GM12892 (cell line): ENCODE data around the gene CLDN7. TPM values are rescaled to one million over a fixed set of nuclear protein-coding genes. Genes with fewer than 3 reads are reported as not detected.

ENCODE experiments used
- DNase-seq: peaks from one replicate; pipeline ENCODE4 v3.0.0; 2011; ENCODE audit not compliant: insufficient read length
- FAIRE-seq: peaks from 2 replicates; lab custom pipeline; 2011; peaks lifted over from hg19 to GRCh38; lab: Jason Lieb, UNC
- POLR2A ChIP-seq: IDR thresholded peaks from 2 replicates; pipeline ENCODE4 v1.6.1; 2011; ENCODE audit warnings: low read depth, low read length, control low read depth
- POLR2AphosphoS5 ChIP-seq: IDR thresholded peaks from 2 replicates; pipeline ENCODE4 v1.6.1; 2011; ENCODE audit warnings: low read depth, low read length, control low read depth
- TAF1 ChIP-seq: IDR thresholded peaks from 2 replicates; pipeline ENCODE4 v1.6.1; 2011; ENCODE audit warnings: low read depth, mild to moderate bottlenecking, control low read depth, low read length, borderline replicate concordance
- polyA plus RNA-seq: library from polyadenylated mRNA; unstranded; fragments of >200 nt; gene quantifications from one replicate; pipeline ENCODE4 v1.2.1, GENCODE V29; 2012; ENCODE audit warnings: missing spikeins, inconsistent platforms; ENCODE audit not compliant: missing spikeins

The CLDN7 gene, protein sequence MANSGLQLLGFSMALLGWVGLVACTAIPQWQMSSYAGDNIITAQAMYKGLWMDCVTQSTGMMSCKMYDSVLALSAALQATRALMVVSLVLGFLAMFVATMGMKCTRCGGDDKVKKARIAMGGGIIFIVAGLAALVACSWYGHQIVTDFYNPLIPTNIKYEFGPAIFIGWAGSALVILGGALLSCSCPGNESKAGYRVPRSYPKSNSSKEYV
- polyA plus RNA-seq, result not detected

- TF ChIP-seq POLR2A (no peak), POLR2AphosphoS5 (no peak), TAF1 (no peak)
- FAIRE-seq (no peak), DNase-seq (no peak)
These were observed at the start of gene CLDN7 for GRCh38 chr17:7262192-7262934. TSS of gene CLDN7 (minus strand) at chr17:7262478. CDS start at chr17:7262043, 435 bp downstream.

GRCh38 chr17:7311110-7311705 lies 48.9 kb upstream of the CLDN7 start:
- no peak for DNase-seq
- no peak for TF ChIP-seq POLR2A
- TF ChIP-seq TAF1, result no peak
- TF ChIP-seq POLR2AphosphoS5, result no peak; the same call in 1 of the 2 replicates
- FAIRE-seq, result no peak

GRCh38 chr17:7309628-7310027 lies 47.4 kb upstream of the CLDN7 start:
- TF ChIP-seq POLR2AphosphoS5 (0 out of 2 replicates have a peak, but pooled peaks have one; percentile 7), POLR2A (0 out of 2 replicates have a peak, but pooled peaks have one; percentile 31), TAF1 (no peak)
- FAIRE-seq (no peak), DNase-seq (no peak)

- TF ChIP-seq TAF1, result no peak
- TF ChIP-seq POLR2AphosphoS5, result peak; percentile 80
- TF ChIP-seq POLR2A, result peak; percentile 72
- FAIRE-seq (peak; percentile 93), DNase-seq (peak; percentile 67)
These were observed 46.6 kb upstream of the CLDN7 start for GRCh38 chr17:7308625-7309433.

DNA sequence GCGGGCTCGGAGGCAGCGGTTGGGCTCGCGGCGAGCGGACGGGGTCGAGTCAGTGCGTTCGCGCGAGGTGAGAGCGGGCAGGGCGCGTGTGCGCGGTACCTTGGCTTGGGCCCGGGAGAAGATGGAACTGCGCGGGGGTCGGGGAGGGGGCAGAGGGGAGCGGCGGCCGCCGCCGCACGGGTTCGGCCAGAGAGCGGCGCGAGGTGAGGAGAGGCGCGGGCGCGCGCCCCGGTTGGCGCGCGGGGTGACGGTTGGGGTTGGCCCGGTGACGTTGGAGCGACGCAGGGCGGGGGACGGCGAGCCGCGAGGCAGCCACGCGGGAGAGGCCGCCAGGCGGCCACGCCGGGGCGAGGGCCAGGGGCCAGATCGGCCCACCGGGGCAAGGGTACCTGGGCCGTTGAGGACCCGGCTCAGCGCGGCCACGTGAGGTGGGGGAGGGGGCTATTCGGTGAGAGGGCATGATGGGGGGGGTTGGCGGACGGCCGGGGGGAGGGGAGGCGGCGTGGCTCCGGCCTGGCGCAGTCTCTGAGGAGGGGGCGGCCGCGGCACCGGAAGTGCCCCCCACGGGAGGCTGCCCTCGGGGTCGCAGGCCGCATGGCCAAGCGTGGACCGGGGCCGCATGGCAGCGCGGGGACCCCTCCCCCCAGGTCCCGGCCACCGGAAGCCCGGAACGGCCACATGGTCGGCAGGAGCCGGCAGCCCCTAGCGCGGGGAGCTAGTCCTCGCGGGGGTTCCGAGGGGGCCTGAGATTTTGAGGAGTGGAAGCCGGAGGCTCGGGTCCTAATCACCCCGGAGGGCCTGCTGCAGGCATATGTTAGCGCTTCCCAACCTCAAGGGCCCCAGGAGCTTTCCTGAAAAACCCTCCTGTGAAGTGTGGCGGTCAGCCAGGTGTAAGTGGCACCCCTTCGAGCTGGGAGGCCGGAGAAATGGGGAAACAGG lies 45.7 kb upstream of the CLDN7 start:
- TF ChIP-seq POLR2A (peak; percentile 35; the same call in 1 of the 2 replicates), POLR2AphosphoS5 (0 out of 2 replicates have a peak, but pooled peaks have one; percentile 6), TAF1 (no peak; the same call in 1 of the 2 replicates)
- FAIRE-seq (peak; percentile 48), DNase-seq (no peak)

GRCh38 chr17:7306911-7307685 lies 44.8 kb upstream of the CLDN7 start, which contains the start of gene EIF5A:
TSS of gene EIF5A (plus strand) at chr17:7307628. CDS start at chr17:7309636, 2,008 bp downstream.
- TF ChIP-seq TAF1 (no peak; the same call in 1 of the 2 replicates), POLR2A (peak; percentile 85), POLR2AphosphoS5 (peak; percentile 73)
- FAIRE-seq (peak; percentile 99), DNase-seq (peak; percentile 95)

DNA sequence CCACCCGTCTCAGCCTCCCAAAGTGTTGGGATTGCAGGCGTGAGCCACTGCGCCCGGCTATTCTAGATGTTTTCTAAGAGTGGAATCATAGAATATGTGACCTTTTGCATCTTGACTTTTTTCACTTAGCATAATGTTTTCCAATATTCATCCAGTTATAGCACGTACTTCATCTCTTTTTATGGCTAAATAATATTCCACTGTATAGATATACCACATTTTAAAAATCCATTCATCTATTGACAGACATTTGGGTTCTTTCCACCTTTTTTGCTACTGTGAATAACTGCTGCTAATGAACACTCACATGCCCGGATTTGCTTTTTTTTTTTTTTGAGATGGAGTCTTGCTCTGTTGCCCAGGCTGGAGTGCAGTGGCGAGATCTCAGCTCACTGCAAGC lies 41.9 kb upstream of the CLDN7 start:
- TF ChIP-seq TAF1, result no peak
- no peak for TF ChIP-seq POLR2A
- no peak for TF ChIP-seq POLR2AphosphoS5
- FAIRE-seq (no peak), DNase-seq (no peak)

DNA sequence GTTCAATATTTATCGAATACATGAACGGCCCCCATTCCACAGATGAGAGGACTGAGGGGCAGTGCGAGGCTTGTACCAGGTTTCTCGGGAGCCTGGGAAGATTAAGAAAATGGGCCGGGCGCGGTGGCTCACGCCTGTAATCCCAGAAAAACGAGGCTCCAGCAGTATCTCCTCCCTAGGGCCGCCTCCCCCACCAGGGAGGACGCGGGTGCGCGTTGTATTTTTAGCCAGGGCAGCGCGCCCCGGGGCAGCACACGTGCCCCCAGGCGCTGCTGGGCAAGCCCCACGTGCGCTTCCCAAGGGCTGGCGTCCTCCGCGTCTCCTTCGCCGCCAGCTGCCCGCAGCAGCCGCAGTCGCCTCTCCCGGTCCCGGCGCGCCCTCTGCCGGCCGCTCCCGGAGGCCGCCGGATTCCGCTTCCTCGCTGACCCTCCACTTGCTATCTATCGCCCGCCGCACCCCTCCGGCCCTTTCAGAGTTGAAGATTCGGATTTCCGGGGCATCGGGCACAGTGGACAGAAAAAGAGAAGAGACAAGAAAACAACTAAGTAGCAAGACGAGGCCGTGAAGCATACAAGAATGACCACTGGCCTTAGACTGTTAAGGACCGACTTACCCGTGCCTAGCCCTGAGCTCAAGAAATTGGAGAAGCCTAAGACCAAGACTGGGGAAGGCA lies 34.0 kb upstream of the CLDN7 start:
- FAIRE-seq, result peak; percentile 85
- TF ChIP-seq POLR2A, result no peak
- TF ChIP-seq TAF1, result no peak
- no peak for TF ChIP-seq POLR2AphosphoS5

More for the DNA sequence above, 34.0 kb upstream of the CLDN7 start:
- DNase-seq, result peak; percentile 81
